8988T (cell line): Measurements from ENCODE around the gene SNX24.
"Not testable (repeated sequence)": the region's sequence is repeated elsewhere in the genome, so short reads cannot be mapped to it uniquely, and the experiment has no call there.

Experiments
- DNase-seq: peaks from one replicate; pipeline ENCODE4 v3.0.0; 2011

Gene SNX24

DNA sequence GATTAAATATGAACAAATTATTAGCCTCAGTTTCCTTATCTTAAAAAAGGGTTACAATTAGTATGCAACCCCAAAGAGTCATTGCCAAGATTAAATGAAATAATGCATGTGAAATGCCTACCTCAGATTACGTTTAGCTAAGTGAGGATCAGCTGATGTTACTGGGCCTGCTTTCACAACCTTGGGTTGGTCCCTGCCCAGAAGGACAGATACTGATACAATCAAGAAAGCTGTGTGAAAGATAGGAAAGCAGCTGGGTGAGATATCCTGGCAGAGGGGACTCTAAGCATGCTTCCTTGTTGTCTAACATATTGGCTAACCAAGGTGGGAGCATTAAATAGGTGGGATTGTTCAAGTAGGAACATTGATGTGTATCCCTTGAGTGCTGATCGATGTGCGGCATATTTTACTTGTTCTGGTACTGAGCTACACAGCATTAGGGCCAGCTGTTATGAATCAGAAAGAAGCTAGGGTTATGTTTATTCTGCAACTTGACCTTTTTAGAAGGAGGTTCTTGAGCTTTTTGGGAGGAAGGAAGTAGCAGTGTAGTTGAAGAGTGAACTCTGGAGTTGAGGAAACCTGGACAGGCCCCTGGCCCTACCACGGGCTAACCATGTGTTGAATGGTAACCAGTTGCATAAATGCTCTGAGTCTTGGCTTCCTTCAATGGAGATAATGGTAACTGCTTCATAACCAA lies 28.9 kb downstream of the SNX24 start:
- DNase-seq, result no peak

GRCh38 chr5:122877518-122877917 lies 32.1 kb downstream of the SNX24 start:
- no peak for DNase-seq

DNA sequence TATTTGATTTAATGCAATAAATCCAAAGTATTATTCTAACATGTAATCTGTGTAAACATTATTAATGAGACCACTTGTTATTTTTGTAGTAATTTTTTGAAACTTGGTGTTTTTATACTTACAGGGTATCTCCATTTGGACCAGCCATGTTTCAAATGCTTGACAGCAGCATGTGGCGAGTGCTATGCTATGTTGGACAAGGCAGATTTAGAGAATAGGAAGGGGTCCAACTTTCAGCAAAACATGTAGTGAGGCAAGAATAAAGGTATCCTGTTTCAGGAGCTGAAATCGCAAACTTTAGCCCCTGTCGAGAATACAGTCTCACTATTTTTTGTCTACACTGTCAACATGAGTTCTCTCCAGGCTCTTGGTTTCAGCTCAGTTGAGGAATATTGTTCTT lies 33.7 kb downstream of the SNX24 start:
- no peak for DNase-seq

GRCh38 chr5:122880170-122880689 lies 34.8 kb downstream of the SNX24 start:
- DNase-seq, result no peak

GRCh38 chr5:122880749-122881148 lies 35.3 kb downstream of the SNX24 start:
- no peak for DNase-seq

DNA sequence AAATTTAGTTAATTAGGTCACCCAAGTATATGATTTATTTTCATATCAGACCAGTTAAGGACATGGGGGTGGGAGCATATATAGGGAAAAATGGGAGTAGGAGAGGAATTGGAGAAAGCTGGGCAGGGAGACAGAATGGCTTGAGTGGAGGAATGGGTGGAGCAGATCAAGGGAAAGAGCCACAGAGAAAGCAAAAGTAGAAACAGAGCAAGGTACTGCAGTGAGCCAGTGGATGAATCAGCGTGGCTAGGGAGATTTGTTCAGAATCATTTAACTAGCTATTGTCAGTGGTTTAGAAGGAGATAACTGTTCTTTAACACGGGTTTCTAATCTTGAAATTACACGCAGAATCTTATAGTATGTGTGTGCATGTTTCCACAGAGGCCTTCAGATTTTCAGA lies 37.4 kb downstream of the SNX24 start:
- no peak for DNase-seq

DNA sequence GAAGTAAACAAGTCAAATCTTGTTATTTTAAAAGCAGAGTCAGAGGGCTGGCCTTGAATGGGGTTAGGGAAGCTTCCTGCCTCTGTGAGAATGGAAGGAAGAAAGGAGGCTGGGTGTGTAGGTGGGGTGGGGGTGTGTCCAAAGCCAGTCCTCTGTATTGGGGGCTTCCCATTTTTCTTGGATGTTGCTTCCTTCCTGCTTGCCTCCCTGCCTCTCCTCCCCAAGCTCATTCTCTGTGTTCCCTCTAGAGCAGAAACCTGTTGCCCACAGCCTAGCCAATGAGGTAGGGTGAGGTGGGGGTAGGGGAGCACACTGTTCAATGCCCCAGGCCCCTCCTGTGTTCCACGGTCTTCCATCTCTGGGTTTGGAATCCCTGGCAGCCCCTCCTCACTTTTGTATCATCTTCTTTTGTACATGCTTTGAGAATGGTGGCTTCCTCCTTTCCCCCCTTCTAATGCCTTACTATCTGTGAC lies 39.7 kb downstream of the SNX24 start:
- no peak for DNase-seq

DNA sequence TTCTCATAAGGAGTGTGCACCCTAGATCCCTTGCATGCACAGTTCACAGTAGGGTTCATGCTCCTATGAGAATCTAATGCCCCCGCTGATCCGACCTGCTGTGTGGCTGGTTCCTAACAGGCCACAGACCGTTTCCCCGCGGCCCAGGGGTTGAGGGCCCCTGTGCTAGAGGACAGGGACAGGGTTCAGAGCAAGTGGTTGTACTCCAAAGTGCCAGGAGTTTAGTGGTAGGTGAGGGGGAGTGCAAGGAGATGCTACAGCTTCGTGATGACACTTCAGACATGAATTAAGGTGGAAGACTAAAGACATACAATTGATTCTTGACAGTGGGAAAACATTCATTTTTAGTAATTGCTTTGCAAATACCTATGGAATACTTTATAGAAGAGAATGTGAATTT lies 40.5 kb downstream of the SNX24 start:
- no peak for DNase-seq

DNA sequence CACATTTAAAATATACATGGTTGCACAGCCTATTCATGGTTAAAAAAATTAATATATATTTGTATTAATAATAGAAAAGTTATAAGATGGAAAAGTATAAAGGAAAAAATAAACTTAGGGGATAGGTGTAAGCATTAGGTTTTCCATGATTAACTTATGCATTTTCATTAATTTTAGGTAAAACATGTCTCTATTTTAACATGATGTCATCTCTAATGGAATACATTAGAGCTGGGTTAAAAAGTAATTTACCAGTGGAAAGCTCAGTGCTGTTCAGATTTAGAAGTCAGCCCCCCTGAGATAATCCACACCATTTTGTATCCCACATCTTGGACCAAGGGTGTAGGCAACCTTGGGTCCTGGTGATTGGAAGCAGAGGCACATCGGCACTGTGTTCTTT lies 49.7 kb downstream of the SNX24 start:
- no peak for DNase-seq

DNA sequence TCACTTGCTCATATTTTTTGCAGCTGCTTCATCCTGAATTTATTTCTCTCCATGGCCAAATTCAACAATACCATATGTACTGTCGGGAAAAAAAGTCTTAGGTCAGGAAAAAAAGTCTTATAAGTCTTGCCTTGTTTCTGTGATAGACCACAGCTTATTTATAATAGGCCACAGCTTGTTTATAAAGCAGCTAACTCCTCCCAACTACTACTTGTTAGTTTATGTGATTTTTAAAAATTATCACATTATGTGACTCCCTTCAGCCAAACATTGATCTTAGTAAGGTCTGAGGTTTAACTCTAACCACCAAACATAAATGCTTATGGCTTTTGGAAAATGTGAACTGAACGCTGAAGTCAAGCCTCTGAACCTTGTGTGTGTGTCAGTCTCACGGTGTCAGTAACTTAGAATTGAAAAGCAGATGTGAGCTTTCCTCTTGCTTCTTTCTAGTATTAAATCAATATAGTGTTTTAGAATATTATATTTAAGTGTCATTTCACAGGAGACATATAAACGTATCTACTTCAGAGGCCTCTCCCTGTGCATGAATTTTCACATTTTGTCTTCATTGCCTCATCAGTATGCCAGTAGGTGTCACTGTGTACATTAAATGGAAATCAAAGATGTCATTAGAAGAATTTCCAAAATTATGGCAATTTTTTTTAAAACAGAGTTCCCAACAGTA lies 51.3 kb downstream of the SNX24 start:
- no peak for DNase-seq

DNA sequence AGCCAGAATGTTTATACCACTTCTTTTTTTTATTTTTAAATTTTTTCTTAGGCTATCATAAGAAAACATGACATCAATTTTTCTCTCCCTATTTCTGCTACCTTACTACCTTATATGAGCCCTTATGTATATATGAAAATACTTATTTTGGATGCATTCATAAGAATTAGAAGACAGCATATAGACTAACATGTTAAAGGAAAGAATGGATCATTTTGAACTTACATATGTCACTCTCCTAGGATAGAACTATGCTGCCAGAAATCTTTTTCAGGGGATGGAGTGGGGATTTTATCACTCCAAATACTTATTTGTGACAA lies 51.8 kb downstream of the SNX24 start:
- no peak for DNase-seq

DNA sequence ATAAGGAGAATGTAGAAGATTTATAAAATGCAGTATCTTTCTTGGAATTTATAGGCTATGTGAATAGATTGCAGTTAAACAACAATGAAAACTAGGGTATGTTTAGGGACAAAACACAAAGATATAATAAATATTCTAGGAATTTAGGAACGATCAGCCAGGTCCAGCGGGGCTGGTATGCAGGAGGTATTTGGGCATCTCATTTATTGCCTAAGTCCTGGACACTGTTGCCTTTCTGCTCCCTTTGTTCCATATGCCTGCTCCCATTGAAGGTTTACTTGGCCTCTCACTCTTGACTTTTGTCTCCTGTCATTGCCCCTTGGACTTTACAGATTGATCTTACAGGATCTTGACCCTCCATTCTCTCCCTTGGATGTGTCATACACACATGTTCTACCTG lies 55.9 kb downstream of the SNX24 start:
- DNase-seq, result no peak

DNA sequence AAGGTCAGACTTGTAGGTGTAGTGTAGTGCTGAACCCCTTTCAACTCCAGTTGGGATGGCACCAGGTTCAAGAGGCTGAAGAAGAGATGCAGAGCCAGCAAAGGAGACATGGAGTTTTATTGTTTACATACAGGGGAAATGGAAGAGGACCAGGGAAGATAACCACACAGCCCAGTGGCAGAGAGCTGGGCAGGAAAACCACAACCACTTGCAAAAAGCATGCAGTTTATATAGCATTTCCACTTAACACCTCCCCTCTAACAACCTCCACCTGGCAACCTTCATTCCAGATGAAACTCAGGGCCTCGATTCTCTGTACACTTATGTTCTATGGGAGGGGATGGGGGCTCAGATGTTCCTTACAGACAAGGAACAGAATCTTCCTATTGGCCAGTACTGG lies 56.9 kb downstream of the SNX24 start:
- no peak for DNase-seq

GRCh38 chr5:122906768-122907167 lies 61.4 kb downstream of the SNX24 start:
- DNase-seq, result no peak

- DNase-seq, result no peak
Measured at GRCh38 chr5:122907276-122907675, 61.9 kb downstream of the SNX24 start.

GRCh38 chr5:122908108-122908507 lies 62.7 kb downstream of the SNX24 start:
- no peak for DNase-seq

- DNase-seq, result no peak
Measured at GRCh38 chr5:122908662-122909061, 63.2 kb downstream of the SNX24 start.

- DNase-seq, result no peak
Measured at GRCh38 chr5:122909470-122910100, 64.2 kb downstream of the SNX24 start.

DNA sequence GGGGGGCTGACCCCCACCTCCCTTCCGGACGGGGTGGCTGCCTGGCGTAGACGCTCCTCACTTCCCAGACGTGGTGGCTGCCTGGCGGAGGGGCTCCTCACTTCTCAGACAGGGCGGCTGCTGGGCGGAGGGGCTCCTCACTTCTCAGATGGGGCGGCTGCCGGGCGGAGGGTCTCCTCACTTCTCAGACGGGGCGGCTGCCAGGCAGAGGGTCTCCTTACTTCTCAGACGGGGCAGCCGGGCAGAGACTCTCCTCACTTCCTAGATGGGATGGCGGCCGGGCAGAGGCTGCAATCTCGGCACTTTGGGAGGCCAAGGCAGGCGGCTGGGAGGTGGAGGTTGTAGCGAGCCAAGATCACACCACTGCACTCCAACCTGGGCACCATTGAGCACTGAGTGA lies 68.0 kb downstream of the SNX24 start:
- DNase-seq, result not testable (repeated sequence)

- DNase-seq, result no peak
Measured at GRCh38 chr5:122915717-122916461, 70.5 kb downstream of the SNX24 start.

- DNase-seq, result no peak
Measured at GRCh38 chr5:122916490-122916889, 71.1 kb downstream of the SNX24 start.

- no peak for DNase-seq
Measured at GRCh38 chr5:122919969-122920368, 74.6 kb downstream of the SNX24 start.

GRCh38 chr5:122921826-122922225 lies 76.4 kb downstream of the SNX24 start:
- DNase-seq, result no peak
